Stimulated activated CD4-positive, alpha-beta T cell treated with anti-CD3 and anti-CD28 coated beads, Interleukin-1b, Interleukin-23, amount 100 ng/mL, for 48 hours (primary cell): ENCODE results near the gene PPP2R5B.

Source experiments
- DNase-seq: peaks from one replicate; pipeline ENCODE4 v3.0.0-alpha.2; 2020

The PPP2R5B gene

GRCh38 chr11:64890522-64890939, 34.0 kb upstream of the PPP2R5B start:
- no peak for DNase-seq

- DNase-seq, result no peak
Measured at GRCh38 chr11:64891215-64891848, 33.2 kb upstream of the PPP2R5B start.

GRCh38 chr11:64891880-64892279, 32.6 kb upstream of the PPP2R5B start:
- no peak for DNase-seq

GRCh38 chr11:64892411-64892831, 32.1 kb upstream of the PPP2R5B start:
- no peak for DNase-seq

- DNase-seq, result no peak
Measured at GRCh38 chr11:64892838-64893193, 31.7 kb upstream of the PPP2R5B start.

- no peak for DNase-seq
Measured at GRCh38 chr11:64893194-64894069, 31.1 kb upstream of the PPP2R5B start.

GRCh38 chr11:64894070-64894811, 30.2 kb upstream of the PPP2R5B start:
- peak; percentile 90 for DNase-seq

- DNase-seq, result no peak
Measured at GRCh38 chr11:64894812-64895452, 29.6 kb upstream of the PPP2R5B start.

GRCh38 chr11:64896448-64897022, 28.0 kb upstream of the PPP2R5B start:
- DNase-seq, result no peak

GRCh38 chr11:64897381-64898075, 27.0 kb upstream of the PPP2R5B start:
- DNase-seq, result no peak

GRCh38 chr11:64898076-64898445, 26.4 kb upstream of the PPP2R5B start:
- DNase-seq, result no peak

GRCh38 chr11:64898541-64898940, 25.9 kb upstream of the PPP2R5B start:
- DNase-seq, result no peak

GRCh38 chr11:64900263-64900678, 24.2 kb upstream of the PPP2R5B start:
- DNase-seq, result peak; percentile 77

GRCh38 chr11:64900774-64901173, 23.7 kb upstream of the PPP2R5B start:
- DNase-seq, result no peak

- no peak for DNase-seq
Measured at GRCh38 chr11:64902102-64902900, 22.2 kb upstream of the PPP2R5B start.

GRCh38 chr11:64903291-64903833, 21.1 kb upstream of the PPP2R5B start:
- no peak for DNase-seq

GRCh38 chr11:64905516-64906313, 18.8 kb upstream of the PPP2R5B start:
- DNase-seq, result no peak

- no peak for DNase-seq
Measured at GRCh38 chr11:64906314-64906635, 18.2 kb upstream of the PPP2R5B start.

- DNase-seq, result no peak
Measured at GRCh38 chr11:64908766-64909165, 15.7 kb upstream of the PPP2R5B start.

GRCh38 chr11:64909653-64910343, 14.7 kb upstream of the PPP2R5B start:
- DNase-seq, result no peak
